DLD1 (cell line): Measurements from ENCODE around the gene ATMIN.

ENCODE experiments used
- in situ Hi-C: cut with HindIII; loops from 2 replicates; pipeline ENCODE4 v1.10.0; 2017; ENCODE audit warnings: low sequenced_read_pairs

The ATMIN gene

GRCh38 chr16:81067166-81067565, 31.5 kb downstream of the ATMIN start:
- in situ Hi-C loops, result no loop called here

GRCh38 chr16:81069063-81069462, 33.4 kb downstream of the ATMIN start:
- in situ Hi-C loops, result no loop called here

GRCh38 chr16:81070979-81071378, 35.3 kb downstream of the ATMIN start:
- in situ Hi-C loops, result no loop called here

GRCh38 chr16:81071805-81072204, 36.2 kb downstream of the ATMIN start:
- in situ Hi-C loops, result no loop called here

GRCh38 chr16:81073560-81074330, 38.1 kb downstream of the ATMIN start:
- in situ Hi-C loops, result no loop called here

GRCh38 chr16:81076566-81077075, 41.0 kb downstream of the ATMIN start:
- in situ Hi-C loops, result no loop called here

GRCh38 chr16:81077076-81077940, 41.7 kb downstream of the ATMIN start, which contains the start of gene C16orf46:
Gene C16orf46, minus strand, starts transcription at chr16:81077238. Its CDS starts 13,283 bp downstream, at chr16:81063955.
- in situ Hi-C loops, result no loop called here

- in situ Hi-C loops, result no loop called here
Observed at GRCh38 chr16:81080233-81080632, 44.6 kb downstream of the ATMIN start.

GRCh38 chr16:81081014-81081413, 45.4 kb downstream of the ATMIN start:
- in situ Hi-C loops, result no loop called here

- in situ Hi-C loops, result no loop called here
Observed at GRCh38 chr16:81088836-81089235, 53.2 kb downstream of the ATMIN start.

GRCh38 chr16:81094771-81095251, 59.2 kb downstream of the ATMIN start:
- in situ Hi-C loops, result no loop called here

GRCh38 chr16:81095653-81095952, 60.0 kb downstream of the ATMIN start:
- in situ Hi-C loops, result no loop called here

- in situ Hi-C loops, result no loop called here
Observed at GRCh38 chr16:81095953-81096714, 60.5 kb downstream of the ATMIN start, which contains the start of gene GCSH. Gene GCSH, minus strand, starts transcription at chr16:81096395. Its CDS starts 117 bp downstream, at chr16:81096278.

GRCh38 chr16:81096715-81097208, 61.1 kb downstream of the ATMIN start:
- in situ Hi-C loops, result no loop called here
